IMR-90 (cell line): ENCODE data around the gene MUC6. TPM values are rescaled to one million over a fixed set of nuclear protein-coding genes. Genes with fewer than 3 reads are reported as not detected.

Experiments
- ATAC-seq: fragments of 200-7000 bp; cut with Tn5 transposase; 2 replicates; pipeline ENCODE4 v1.9.1; 2020; ENCODE audit warnings: low read depth, mild to moderate bottlenecking, moderate library complexity
- BruUV-seq: library from RNA; stranded (reverse); fragments of 400-500 nt; replicated peaks from 2 replicates; lab custom pipeline; 2021; lab: Mats Ljungman, UMichigan
- CTCF ChIA-PET: fragments of 300-600 bp; formaldehyde crosslinking; extraction: SDS; loops from one replicate; lab custom pipeline; 2021; ENCODE audit warnings: antibody characterized with exemption; lab: Yijun Ruan, JAX
- POLR2A ChIA-PET: fragments of 300-600 bp; sonication (Branson Sonifier 250); formaldehyde crosslinking; loops from one replicate; lab custom pipeline; 2022; ENCODE audit warnings: antibody characterized with exemption; ENCODE audit not compliant: unreplicated experiment; lab: Charles Lee
- DNase-seq: peaks from one replicate; pipeline ENCODE4 v3.0.0; 2013
- H2AFZ ChIP-seq: replicated peaks from 2 replicates; pipeline ENCODE3; 2013; ENCODE audit warnings: low read length, mild to moderate bottlenecking; ENCODE audit not compliant: poor library complexity
- H2AK5ac ChIP-seq: 2 replicates; pipeline ENCODE4 v1.6.1; 2013; ENCODE audit warnings: low read depth, low read length, inconsistent platforms
- H2AK9ac ChIP-seq: replicated peaks from 2 replicates; pipeline ENCODE3; 2013; ENCODE audit warnings: mild to moderate bottlenecking, low read depth, low read length, moderate library complexity; ENCODE audit not compliant: poor library complexity
- H2BK120ac ChIP-seq: 2 replicates; pipeline ENCODE4 v1.6.1; 2013; ENCODE audit warnings: low read depth, low read length, inconsistent platforms
- H2BK15ac ChIP-seq: 3 replicates; pipeline ENCODE4 v1.6.1; 2013; ENCODE audit warnings: low read depth, low read length, inconsistent platforms
- H2BK20ac ChIP-seq: 2 replicates; pipeline ENCODE4 v1.6.1; 2013; ENCODE audit warnings: low read depth, mild to moderate bottlenecking, inconsistent platforms, low read length, moderate library complexity
- H2BK5ac ChIP-seq: 2 replicates; pipeline ENCODE4 v1.6.1; 2013; ENCODE audit warnings: mild to moderate bottlenecking, low read depth, low read length, inconsistent platforms; ENCODE audit not compliant: poor library complexity, severe bottlenecking
- H3K14ac ChIP-seq: replicated peaks from 2 replicates; pipeline ENCODE4 v1.6.1; 2013; ENCODE audit warnings: low read depth, low read length, inconsistent platforms
- H3K18ac ChIP-seq: 2 replicates; pipeline ENCODE4 v1.6.1; 2013; ENCODE audit warnings: low read depth, low read length, control low read depth
- H3K23ac ChIP-seq: 2 replicates; pipeline ENCODE4 v1.6.1; 2013; ENCODE audit warnings: low read depth, low read length, inconsistent platforms
- H3K27ac ChIP-seq: 2 replicates; pipeline ENCODE4 v1.5.1; 2013; ENCODE audit warnings: mild to moderate bottlenecking, control low read depth, low read length; ENCODE audit not compliant: insufficient read depth
- H3K27me3 ChIP-seq: 2 replicates; pipeline ENCODE4 v1.6.1; 2013; ENCODE audit warnings: low read length; ENCODE audit not compliant: control insufficient read depth, insufficient read depth
- H3K36me3 ChIP-seq: 2 replicates; pipeline ENCODE4 v1.6.1; 2013; ENCODE audit warnings: low read length, mixed read lengths; ENCODE audit not compliant: control insufficient read depth, insufficient read depth
- H3K4ac ChIP-seq: 2 replicates; pipeline ENCODE4 v1.6.1; 2013; ENCODE audit warnings: low read depth, low read length, inconsistent platforms
- H3K4me1 ChIP-seq: 2 replicates; pipeline ENCODE4 v1.6.1; 2013; ENCODE audit warnings: low read length, mixed read lengths; ENCODE audit not compliant: control insufficient read depth, insufficient read depth
- H3K4me2 ChIP-seq: 2 replicates; pipeline ENCODE4 v1.6.1; 2013; ENCODE audit warnings: low read depth, mild to moderate bottlenecking, control low read depth, low read length, moderate library complexity
- H3K4me3 ChIP-seq: 2 replicates; pipeline ENCODE4 v1.5.1; 2013; ENCODE audit warnings: low read depth, mild to moderate bottlenecking, control low read depth, low read length, moderate library complexity; ENCODE audit not compliant: insufficient read depth
- H3K56ac ChIP-seq: 2 replicates; pipeline ENCODE4 v1.6.1; 2013; ENCODE audit warnings: low read length, inconsistent platforms; ENCODE audit not compliant: insufficient read depth; ENCODE audit errors: extremely low read depth
- H3K79me1 ChIP-seq, 2 experiments: 2 replicates each; pipeline ENCODE4 v1.6.1; 2013; ENCODE audit warnings: low read length in 2 of 2, inconsistent platforms in 1 of 2, low read depth in 1 of 2
- H3K9ac ChIP-seq: 2 replicates; pipeline ENCODE4 v1.6.1; 2013; ENCODE audit warnings: low read depth, low read length, control low read depth
- H3K9me1 ChIP-seq: 2 replicates; pipeline ENCODE4 v1.6.1; 2013; ENCODE audit warnings: low read length, inconsistent platforms; ENCODE audit not compliant: insufficient read depth
- H3K9me3 ChIP-seq: 2 replicates; pipeline ENCODE4 v1.6.1; 2013; ENCODE audit warnings: low read length; ENCODE audit not compliant: control insufficient read depth, insufficient read depth
- H4K20me1 ChIP-seq: 2 replicates; pipeline ENCODE4 v1.6.1; 2013; ENCODE audit warnings: low read length, inconsistent platforms; ENCODE audit not compliant: insufficient read depth
- H4K5ac ChIP-seq: 2 replicates; pipeline ENCODE4 v1.6.1; 2013; ENCODE audit warnings: mild to moderate bottlenecking, low read depth, low read length, control low read depth
- H4K8ac ChIP-seq, 2 experiments: 2 replicates each; pipeline ENCODE4 v1.6.1; 2013; ENCODE audit warnings: low read depth in 2 of 2, low read length in 2 of 2, control low read depth in 1 of 2, inconsistent platforms in 1 of 2
- H4K91ac ChIP-seq: 2 replicates; pipeline ENCODE4 v1.6.1; 2013; ENCODE audit warnings: low read depth, low read length, inconsistent platforms; ENCODE audit not compliant: insufficient read depth
- BHLHE40 ChIP-seq: fragments of 150-350 bp; IDR thresholded peaks from 2 replicates; pipeline ENCODE4 v1.6.1; 2016; ENCODE audit warnings: mild to moderate bottlenecking, low read depth, low read length
- CEBPB ChIP-seq: IDR thresholded peaks from 2 replicates; pipeline ENCODE4 v1.6.1; 2012; ENCODE audit warnings: low read depth, low read length, improper control_type of control experiment
- CHD1 ChIP-seq: IDR thresholded peaks from 2 replicates; pipeline ENCODE4 v1.6.1; 2012; ENCODE audit warnings: low read depth, low read length, improper control_type of control experiment
- ELK1 ChIP-seq: fragments of 150-350 bp; IDR thresholded peaks from 2 replicates; pipeline ENCODE4 v1.6.1; 2016; ENCODE audit warnings: low read depth, mild to moderate bottlenecking, low read length, moderate library complexity, borderline replicate concordance
- FOS ChIP-seq: fragments of 150-350 bp; IDR thresholded peaks from 2 replicates; pipeline ENCODE4 v1.6.1; 2016; ENCODE audit warnings: low read depth, low read length
- MAFK ChIP-seq: IDR thresholded peaks from 2 replicates; pipeline ENCODE4 v1.6.1; 2012; ENCODE audit warnings: low read depth, low read length, improper control_type of control experiment
- MAZ ChIP-seq: IDR thresholded peaks from 2 replicates; pipeline ENCODE4 v1.6.1; 2012; ENCODE audit warnings: low read depth, mild to moderate bottlenecking, low read length, improper control_type of control experiment, moderate library complexity, borderline replicate concordance
- MXI1 ChIP-seq: IDR thresholded peaks from 2 replicates; pipeline ENCODE4 v1.6.1; 2012; ENCODE audit warnings: low read depth, mild to moderate bottlenecking, low read length, moderate library complexity, borderline replicate concordance
- NFE2L2 ChIP-seq: fragments of 150-350 bp; IDR thresholded peaks from 2 replicates; pipeline ENCODE4 v1.6.1; 2016; ENCODE audit warnings: low read depth, mild to moderate bottlenecking, low read length
- POLR2A ChIP-seq: IDR thresholded peaks from 2 replicates; pipeline ENCODE4 v1.6.1; 2012; ENCODE audit warnings: mild to moderate bottlenecking, low read depth, low read length
- RAD21 ChIP-seq: IDR thresholded peaks from 2 replicates; pipeline ENCODE4 v1.6.1; 2012; ENCODE audit warnings: low read length, improper control_type of control experiment
- RCOR1 ChIP-seq: IDR thresholded peaks from 2 replicates; pipeline ENCODE4 v1.6.1; 2012; ENCODE audit warnings: mild to moderate bottlenecking, low read length, improper control_type of control experiment; ENCODE audit not compliant: insufficient replicate concordance
- RFX5 ChIP-seq: IDR thresholded peaks from 2 replicates; pipeline ENCODE4 v1.8.0; 2012; ENCODE audit warnings: low read depth, mild to moderate bottlenecking, low read length, moderate library complexity
- SMC3 ChIP-seq: fragments of 150-350 bp; IDR thresholded peaks from 2 replicates; pipeline ENCODE4 v1.6.1; 2016; ENCODE audit warnings: low read depth, mild to moderate bottlenecking, antibody characterized with exemption, low read length, moderate library complexity
- WGBS, 2 experiments: methylation state at CpG; one replicate each; pipeline versions ENCODE4 v1.1.5 to v1.1.7; 2013; ENCODE audit warnings: missing lambda C conversion rate in 2 of 2; ENCODE audit not compliant: insufficient read length in 1 of 2; ENCODE audit errors: extremely low coverage in 2 of 2; 5-methylcytosine and 5-hydroxymethylcytosine counted together
- dilution Hi-C: fragments of 300-500 bp; cut with HindIII; formaldehyde crosslinking; loops from one replicate; pipeline ENCODE4 v1.14.3; 2018; ENCODE audit warnings: low sequenced_read_pairs; ENCODE audit not compliant: unreplicated experiment
- in situ Hi-C: fragments of 300-500 bp; cut with MboI; formaldehyde crosslinking; loops from 3 replicates; pipeline ENCODE4 v1.14.3; 2019; ENCODE audit warnings: low sequenced_read_pairs, inconsistent platforms, mixed read lengths
- intact Hi-C: fragments of 100-400 bp; cut with micrococcal nuclease; formaldehyde crosslinking; loops from 2 replicates; pipeline ENCODE4 v1.10.0; 2022
- polyA plus RNA-seq, 3 experiments: library from polyadenylated mRNA; depleted of rRNA; stranded (reverse); fragments of >200 nt; gene quantifications; 2 replicates each; pipeline ENCODE4 v1.2.3, GENCODE V29; 2012; ENCODE audit warnings: low replicate concordance in 1 of 3
- total RNA-seq: library from RNA; depleted of rRNA; stranded (reverse); fragments of >200 nt; gene quantifications from 2 replicates; pipeline ENCODE4 v1.2.3, GENCODE V29; 2012
- TF ChIP-seq, protein P1 (sequence below): fragments of 150-350 bp; IDR thresholded peaks from 2 replicates; pipeline ENCODE4 v1.6.1; 2017; ENCODE audit warnings: mild to moderate bottlenecking, antibody characterized with exemption, low read length, low read depth
- TF ChIP-seq, protein P2 (sequence below): conservative IDR thresholded peaks from 2 replicates; pipeline ENCODE4 v1.5.1; 2012; ENCODE audit warnings: mild to moderate bottlenecking, low read depth, low read length, improper control_type of control experiment

Gene MUC6
- total and polyA plus RNA-seq, 2 of the 4 experiments (the other 2 are of a cell fraction), result not detected

- Histone ChIP-seq H2BK120ac (no peak overlapping the region), H4K8ac (no peak overlapping the region), H4K20me1 (no peaks in the 10 kb centered on the region), H3K4ac (no peak overlapping the region), H3K9ac (no peak overlapping the region), H2BK5ac (no peak overlapping the region), H3K23ac (no peak overlapping the region), H3K27me3 (peaks cover 3% of the 10 kb centered on the region; the same call in 1 of the 2 replicates), H3K9me3 (no peaks in the 10 kb centered on the region), H3K9me1 (no peaks in the 10 kb centered on the region), H3K56ac (no peak overlapping the region), H3K36me3 (no peaks in the 10 kb centered on the region), H3K18ac (no peak overlapping the region), H3K4me1 (peaks cover 5% of the 10 kb centered on the region; the same call in 1 of the 2 replicates), H4K91ac (no peak overlapping the region), H3K79me1 (no peaks in the 10 kb centered on the region), H2AK5ac (no peak overlapping the region), H2AFZ (no peak overlapping the region), H4K5ac (no peak overlapping the region), H2BK15ac (no peak overlapping the region), H2BK20ac (no peak overlapping the region), H3K14ac (no peak overlapping the region), H3K27ac (no peak overlapping the region), H3K4me2 (no peak overlapping the region), H2AK9ac (no peak overlapping the region), H3K4me3 (no peak overlapping the region)
- no TSS peak for BruUV-seq
- TF ChIP-seq MAFK, result no peak
- TF ChIP-seq NFE2L2, result no peak
- TF ChIP-seq RFX5, result no peak
- no peak for TF ChIP-seq RAD21
- TF ChIP-seq, protein P1, sequence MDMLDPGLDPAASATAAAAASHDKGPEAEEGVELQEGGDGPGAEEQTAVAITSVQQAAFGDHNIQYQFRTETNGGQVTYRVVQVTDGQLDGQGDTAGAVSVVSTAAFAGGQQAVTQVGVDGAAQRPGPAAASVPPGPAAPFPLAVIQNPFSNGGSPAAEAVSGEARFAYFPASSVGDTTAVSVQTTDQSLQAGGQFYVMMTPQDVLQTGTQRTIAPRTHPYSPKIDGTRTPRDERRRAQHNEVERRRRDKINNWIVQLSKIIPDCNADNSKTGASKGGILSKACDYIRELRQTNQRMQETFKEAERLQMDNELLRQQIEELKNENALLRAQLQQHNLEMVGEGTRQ, result no peak
- no peak for TF ChIP-seq CEBPB
- no peak for TF ChIP-seq CHD1
- TF ChIP-seq, protein P2, sequence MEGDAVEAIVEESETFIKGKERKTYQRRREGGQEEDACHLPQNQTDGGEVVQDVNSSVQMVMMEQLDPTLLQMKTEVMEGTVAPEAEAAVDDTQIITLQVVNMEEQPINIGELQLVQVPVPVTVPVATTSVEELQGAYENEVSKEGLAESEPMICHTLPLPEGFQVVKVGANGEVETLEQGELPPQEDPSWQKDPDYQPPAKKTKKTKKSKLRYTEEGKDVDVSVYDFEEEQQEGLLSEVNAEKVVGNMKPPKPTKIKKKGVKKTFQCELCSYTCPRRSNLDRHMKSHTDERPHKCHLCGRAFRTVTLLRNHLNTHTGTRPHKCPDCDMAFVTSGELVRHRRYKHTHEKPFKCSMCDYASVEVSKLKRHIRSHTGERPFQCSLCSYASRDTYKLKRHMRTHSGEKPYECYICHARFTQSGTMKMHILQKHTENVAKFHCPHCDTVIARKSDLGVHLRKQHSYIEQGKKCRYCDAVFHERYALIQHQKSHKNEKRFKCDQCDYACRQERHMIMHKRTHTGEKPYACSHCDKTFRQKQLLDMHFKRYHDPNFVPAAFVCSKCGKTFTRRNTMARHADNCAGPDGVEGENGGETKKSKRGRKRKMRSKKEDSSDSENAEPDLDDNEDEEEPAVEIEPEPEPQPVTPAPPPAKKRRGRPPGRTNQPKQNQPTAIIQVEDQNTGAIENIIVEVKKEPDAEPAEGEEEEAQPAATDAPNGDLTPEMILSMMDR, result no peak
- TF ChIP-seq RCOR1, result no peak
- no peak for TF ChIP-seq SMC3
- no peak for TF ChIP-seq MAZ
- no peak for TF ChIP-seq ELK1
- no peak for TF ChIP-seq BHLHE40
- no peak for TF ChIP-seq FOS
- TF ChIP-seq POLR2A, result no peak
- no peak for TF ChIP-seq MXI1
- DNase-seq (no peak), ATAC-seq (no peak)
- in situ Hi-C loops (no loop called here), intact Hi-C loops (loop anchor here (10.0 kb wide), 1 partner anchor 210 kb away; the partner anchor contains the start of genes POLR2L and TSPAN4), dilution Hi-C loops (no loop called here)
- 77% methylated on average over 10 of the region's 17 CpGs; no CpG with 5 or more reads in 1 of the 2 experiments for WGBS, 2 experiments
- POLR2A ChIA-PET, result no interaction called here
- CTCF ChIA-PET, result no interaction called here
Observed at GRCh38 chr11:1055109-1055703, 18.7 kb upstream of the MUC6 start.
